Activated T-cell treated with anti-CD3 and anti-CD28 coated beads, Interleukin-2, amount 50 U/mL, for 1 hour (primary cell): Measurements from ENCODE around the gene CASQ2.

Experiments
- DNase-seq: peaks from one replicate; pipeline ENCODE4 v3.0.0-alpha.2; 2020

The CASQ2 gene

GRCh38 chr1:115656461-115657077, 111.9 kb downstream of the CASQ2 start:
- DNase-seq: no peak

DNA sequence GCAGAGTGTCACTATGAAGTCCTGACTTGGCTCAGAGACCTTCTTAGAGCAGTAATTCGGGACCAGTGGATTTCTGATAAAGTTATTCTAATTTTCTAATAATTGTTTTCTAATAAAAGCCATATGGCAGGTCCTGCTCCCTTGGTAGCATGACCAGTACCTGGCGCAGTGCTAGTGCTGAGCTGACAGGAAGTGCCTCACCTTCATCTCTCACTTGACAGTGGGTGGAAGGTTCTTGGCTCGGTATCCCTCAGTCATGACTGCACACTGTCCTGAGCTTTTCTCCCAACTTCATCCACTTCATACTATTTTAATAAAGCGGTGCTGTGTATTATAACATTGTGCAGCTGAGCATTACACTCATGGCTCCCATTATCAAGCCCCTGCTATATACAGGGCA, 112.6 kb downstream of the CASQ2 start:
- DNase-seq: no peak

DNA sequence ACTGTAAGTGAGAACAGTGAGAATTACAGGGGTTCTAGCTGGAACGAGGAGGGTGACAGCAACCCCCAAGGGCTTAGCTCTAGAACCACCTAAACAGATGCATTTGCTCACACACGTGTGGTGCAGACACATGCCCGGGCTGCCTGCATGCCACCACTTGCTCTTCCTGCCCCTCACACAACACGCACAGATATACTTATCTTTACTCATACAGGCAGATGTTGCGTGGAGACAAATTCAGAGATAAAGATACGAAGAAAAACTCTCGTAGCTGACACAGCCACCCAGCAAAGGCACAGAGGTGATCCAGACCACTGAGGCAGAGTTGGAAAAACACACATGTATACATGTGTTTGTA, 113.2 kb downstream of the CASQ2 start:
- no peak for DNase-seq

DNA sequence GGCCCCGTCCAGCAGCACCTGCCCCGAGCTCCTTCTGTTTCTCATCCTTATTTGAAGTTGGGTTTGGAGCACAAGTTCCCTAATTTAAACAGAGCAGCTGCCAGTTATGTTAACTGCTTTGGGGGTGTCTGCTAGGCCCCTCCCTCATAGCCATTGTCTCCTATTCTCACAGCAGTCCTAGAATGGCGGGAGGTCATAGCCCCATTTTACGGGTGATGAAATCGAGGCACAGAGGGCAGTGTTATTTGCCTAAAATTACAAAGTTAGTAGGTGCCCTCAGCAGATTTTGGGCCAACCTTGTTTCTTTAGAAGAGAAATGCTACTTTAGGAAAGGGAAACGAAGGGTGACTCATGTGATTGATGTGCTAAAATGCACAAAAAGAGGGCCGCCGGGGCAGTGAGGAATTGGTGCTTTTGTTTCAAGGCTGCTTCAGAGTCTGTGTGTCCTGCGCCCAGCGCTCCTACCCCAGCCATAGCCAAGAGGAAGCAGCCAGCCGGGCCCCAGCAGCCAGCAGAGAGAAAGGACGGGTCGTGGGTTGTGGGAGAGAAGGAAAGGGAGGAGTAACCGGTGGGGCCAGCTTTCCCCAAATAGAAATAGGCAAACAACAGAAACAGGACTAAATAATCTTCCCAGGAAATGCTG, 113.7 kb downstream of the CASQ2 start:
- DNase-seq: no peak

DNA sequence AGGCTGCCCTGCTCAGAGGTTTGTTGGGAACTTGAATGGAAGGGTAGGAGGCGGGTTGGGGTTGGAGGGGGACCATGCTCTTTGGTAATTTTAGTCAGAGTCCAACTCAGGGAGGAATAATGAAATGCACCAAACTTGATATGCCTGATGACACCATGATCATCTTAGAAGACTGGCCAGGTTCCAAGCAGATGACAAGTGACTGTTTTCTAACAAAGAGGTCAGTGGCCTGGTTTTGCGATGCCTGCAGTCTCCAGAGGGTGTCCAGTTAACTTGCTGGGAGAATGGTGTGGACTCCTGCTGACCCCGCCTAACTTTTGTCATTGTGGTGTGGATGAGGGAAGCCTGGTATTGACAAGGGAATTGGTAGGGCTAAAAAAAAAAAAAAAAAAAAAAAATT, 114.4 kb downstream of the CASQ2 start:
- DNase-seq: no peak

- DNase-seq: no peak
These were observed 116.2 kb downstream of the CASQ2 start for GRCh38 chr1:115652236-115652788.

GRCh38 chr1:115651391-115651790, 117.1 kb downstream of the CASQ2 start:
- DNase-seq: no peak

- DNase-seq: no peak
These were observed 117.6 kb downstream of the CASQ2 start for GRCh38 chr1:115650961-115651360.
